K562 (cell line): ENCODE data around the gene BTNL8. TPM values are rescaled to one million over a fixed set of nuclear protein-coding genes. Genes with fewer than 3 reads are reported as not detected.
"Not testable (repeated sequence)": the region's sequence is repeated elsewhere in the genome, so short reads cannot be mapped to it uniquely, and the experiment has no call there.

Experiments used
- ATAC-seq: fragments of 200-7000 bp; cut with Tn5 transposase; 3 replicates; pipeline ENCODE4 v1.9.1; 2020; ENCODE audit warnings: moderate library complexity
- BruUV-seq: library from RNA; stranded (reverse); fragments of 400-500 nt; replicated peaks from 2 replicates; lab custom pipeline; 2021; lab: Mats Ljungman, UMichigan
- CTCF ChIA-PET: fragments of 300-600 bp; formaldehyde crosslinking; extraction: SDS; loops from one replicate; lab custom pipeline; 2021; ENCODE audit warnings: low intra/inter-chr PET ratio; lab: Yijun Ruan, JAX
- POLR2A ChIA-PET: fragments of 300-600, 350-650 bp; sonication (Branson Sonifier 250); formaldehyde crosslinking; extraction: SDS; loops from one replicate; lab custom pipeline; 2021; ENCODE audit warnings: antibody characterized with exemption, inconsistent platforms; lab: Yijun Ruan, JAX
- DNase-seq, 4 experiments: peaks; one replicate each; pipeline versions ENCODE4 v3.0.0 to v3.0.0-alpha.2; 2011 to 2018; ENCODE audit warnings: low spot score in 3 of 4, mixed read lengths in 3 of 4; ENCODE audit errors: extremely low read depth in 1 of 4
- FAIRE-seq: peaks from 2 replicates; lab custom pipeline; 2011; peaks lifted over from hg19 to GRCh38; lab: Jason Lieb, UNC
- H2AFZ ChIP-seq: 2 replicates; pipeline ENCODE4 v1.6.0; 2011; ENCODE audit warnings: low read depth, low read length, control low read depth, inconsistent platforms
- H3K27ac ChIP-seq: fragments of 200-600 bp; 3 replicates; pipeline ENCODE4 v1.8.0; 2011; ENCODE audit warnings: low read depth, mild to moderate bottlenecking, control low read depth, inconsistent platforms, low read length, moderate library complexity, mixed read lengths; ENCODE audit errors: extremely low read depth
- H3K27me3 ChIP-seq, 2 experiments: fragments of 300-600 bp in 1 of 2; 2 replicates in 1 of 2; 3 replicates in 1 of 2; pipeline versions ENCODE4 v1.6.0 to v1.8.0; 2011; ENCODE audit warnings: inconsistent platforms in 2 of 2, low read length in 2 of 2, mild to moderate bottlenecking in 1 of 2, mixed read lengths in 1 of 2, moderate library complexity in 1 of 2; ENCODE audit not compliant: control insufficient read depth in 2 of 2, insufficient read depth in 2 of 2
- H3K36me3 ChIP-seq: fragments of 300-600 bp; 3 replicates; pipeline ENCODE4 v1.8.0; 2011; ENCODE audit warnings: mild to moderate bottlenecking, low read length, inconsistent platforms; ENCODE audit not compliant: control insufficient read depth, insufficient read depth
- H3K4me1 ChIP-seq, 2 experiments: fragments of 200-600 bp in 1 of 2; replicated peaks in 1 of 2; 2 replicates in 1 of 2; 3 replicates in 1 of 2; pipeline versions ENCODE4 v1.5.1 to v1.8.0; 2011; ENCODE audit warnings: inconsistent platforms in 2 of 2, low read length in 2 of 2, mild to moderate bottlenecking in 1 of 2, mixed read lengths in 1 of 2, moderate library complexity in 1 of 2; ENCODE audit not compliant: control insufficient read depth in 2 of 2, insufficient read depth in 2 of 2
- H3K4me2 ChIP-seq: 2 replicates; pipeline ENCODE4 v1.6.1; 2011; ENCODE audit warnings: low read length, control low read depth, inconsistent platforms, mixed read lengths; ENCODE audit not compliant: insufficient read depth
- H3K4me3 ChIP-seq: fragments of 200-600 bp; sonication (generic), shearing (Covaris generic); 2 replicates; pipeline ENCODE4 v1.5.1; 2016; ENCODE audit warnings: control low read depth, inconsistent platforms
- H3K79me2 ChIP-seq: fragments of 200-600 bp; 3 replicates; pipeline ENCODE4 v1.8.0; 2011; ENCODE audit warnings: low read length, inconsistent platforms; ENCODE audit not compliant: control insufficient read depth, insufficient read depth
- H3K9ac ChIP-seq, 2 experiments: 2 replicates each; pipeline versions ENCODE4 v1.6.0 to v1.6.1; 2011; ENCODE audit warnings: low read depth in 2 of 2, low read length in 2 of 2, control low read depth in 1 of 2, inconsistent platforms in 1 of 2, mild to moderate bottlenecking in 1 of 2, mixed read lengths in 1 of 2; ENCODE audit not compliant: insufficient read depth in 1 of 2
- H3K9me1 ChIP-seq: one replicate; pipeline ENCODE4 v1.6.0; 2011; ENCODE audit warnings: inconsistent platforms, mild to moderate bottlenecking, low read length, moderate library complexity; ENCODE audit not compliant: control insufficient read depth, insufficient read depth
- H3K9me3 ChIP-seq: replicated peaks from 2 replicates; pipeline ENCODE4 v1.5.1; 2011; ENCODE audit warnings: low read depth, low read length, inconsistent platforms; ENCODE audit not compliant: control insufficient read depth, insufficient read depth
- H4K20me1 ChIP-seq: replicated peaks from 2 replicates; pipeline ENCODE4 v1.6.1; 2011; ENCODE audit warnings: low read length, inconsistent platforms, mixed read lengths; ENCODE audit not compliant: control insufficient read depth, insufficient read depth
- BCOR ChIP-seq: fragments of 450-650 bp; IDR thresholded peaks from 2 replicates; pipeline ENCODE4 v1.6.1; 2016
- KDM1A ChIP-seq, 2 experiments: fragments of 450-650 bp; IDR thresholded peaks; 2 replicates each; pipeline ENCODE4 v1.6.1; 2016; ENCODE audit warnings: mild to moderate bottlenecking in 2 of 2
- RBM25 ChIP-seq: fragments of 200-400 bp; formaldehyde crosslinking; IDR thresholded peaks from 2 replicates; pipeline ENCODE4 v1.6.1; 2018; ENCODE audit warnings: low read length, low read depth, moderate library complexity; ENCODE audit not compliant: severe bottlenecking
- SPI1 ChIP-seq: IDR thresholded peaks from 2 replicates; pipeline ENCODE4 v1.6.1; 2011; ENCODE audit warnings: low read depth, low read length, control low read depth, borderline replicate concordance
- WHSC1 ChIP-seq: IDR thresholded peaks from one replicate; pipeline ENCODE4 v1.6.1; 2012; ENCODE audit warnings: low read length, control low read depth, inconsistent platforms
- ZNF146 ChIP-seq: IDR thresholded peaks from one replicate; pipeline ENCODE4 v1.6.1; 2018; ENCODE audit warnings: missing compliant biosample characterization; ENCODE audit not compliant: unreplicated experiment
- WGBS: fragments of 100-300 bp; shearing (Covaris generic); methylation state at CpG from one replicate; pipeline ENCODE4 v1.1.6; 2016; ENCODE audit warnings: low coverage, mixed read lengths; ENCODE audit not compliant: insufficient coverage; ENCODE audit errors: missing lambda C conversion rate; 5-methylcytosine and 5-hydroxymethylcytosine counted together
- in situ Hi-C: fragments of 300-500 bp; cut with MboI; formaldehyde crosslinking; loops from 4 replicates; pipeline ENCODE4 v1.15.0; 2018; ENCODE audit warnings: inconsistent platforms, mixed read lengths
- intact Hi-C: fragments of 100-400 bp; cut with micrococcal nuclease; formaldehyde crosslinking; loops from 2 replicates; pipeline ENCODE4 v1.14.2; 2022
- polyA plus RNA-seq, 8 experiments: library from polyadenylated mRNA; depleted of rRNA in 4 of 8; stranded (reverse) in 5 of 8; unstranded in 3 of 8; fragments of >200 nt; fragmentation: Nextera tagmentation in 2 of 8; fragmentation: Illumina TruSeq in 1 of 8; extraction: Ambion mirVana in 2 of 8; extraction: Trizol in 1 of 8; gene quantifications; 2 replicates each; pipeline versions ENCODE4 v1.2.1 to v1.2.3, GENCODE V29; 2011 to 2014; ENCODE audit warnings: inconsistent platforms in 1 of 8, missing spikeins in 1 of 8
- total RNA-seq, 7 experiments: library from RNA; depleted of rRNA in 6 of 7; stranded (reverse); fragments of >200 nt in 6 of 7; fragmentation: Illumina TruSeq in 2 of 7; extraction: Trizol in 2 of 7; gene quantifications; 2 replicates each; pipeline versions ENCODE4 v1.2.1 to v1.2.3, GENCODE V29; 2011 to 2021; ENCODE audit warnings: low replicate concordance in 1 of 7

The BTNL8 gene
- total and polyA plus RNA-seq, 9 of the 15 experiments (the other 6 are each of a cell fraction or from before 2014, with no cell fraction given), result 0.04 to 0.18 (median 0.07) TPM; not detected in 6

DNA sequence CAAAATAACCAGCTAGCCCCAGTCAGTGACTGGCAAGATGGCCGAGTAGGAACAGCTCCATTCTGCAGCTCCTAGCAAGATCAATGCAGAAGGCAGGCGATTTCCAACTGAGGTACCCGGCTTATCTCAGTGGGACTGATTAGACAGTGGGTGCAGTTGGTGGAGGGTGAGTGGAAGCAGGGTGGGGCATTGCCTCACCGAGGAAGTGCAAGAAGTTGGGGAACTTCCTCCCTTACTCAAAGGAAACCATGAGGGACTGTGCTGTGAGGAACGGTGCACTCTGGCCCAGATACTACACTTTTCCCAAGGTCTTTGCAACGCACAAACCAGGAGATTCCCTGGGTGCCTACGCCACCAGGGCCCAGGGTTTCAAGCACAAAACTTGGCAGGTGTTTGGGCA is 9.6 kb upstream of the BTNL8 start:
- Histone ChIP-seq H3K4me2 (no peak overlapping the region; the same call in 1 of the 2 replicates), H3K79me2 (no peaks in the 10 kb centered on the region), H3K4me3 (no peak overlapping the region), H3K27ac (no peak overlapping the region), H3K9ac (no peak overlapping the region), H3K9me1 (no peaks in the 10 kb centered on the region), H3K4me1 (peaks cover 6% of the 10 kb centered on the region in 2 experiments; a peak in 2 of 5 replicates), H4K20me1 (no peaks in the 10 kb centered on the region), H3K36me3 (no peaks in the 10 kb centered on the region), H3K27me3 (no peaks in the 10 kb centered on the region), H2AFZ (peak overlapping the region; percentile 62; the same call in 1 of the 2 replicates), H3K9me3 (no peaks in the 10 kb centered on the region)
- CTCF ChIA-PET, result no interaction called here
- TF ChIP-seq SPI1 (peak; percentile 7; the same call in 1 of the 2 replicates), WHSC1 (no peak)
- intact Hi-C loops, result no loop called here
- in situ Hi-C loops, result no loop called here
- POLR2A ChIA-PET, result no interaction called here
- FAIRE-seq (no peak), DNase-seq (no peak), ATAC-seq (no peak)
- 27% methylated on average over 7 of the region's 7 CpGs for WGBS
- BruUV-seq, result no TSS peak

DNA sequence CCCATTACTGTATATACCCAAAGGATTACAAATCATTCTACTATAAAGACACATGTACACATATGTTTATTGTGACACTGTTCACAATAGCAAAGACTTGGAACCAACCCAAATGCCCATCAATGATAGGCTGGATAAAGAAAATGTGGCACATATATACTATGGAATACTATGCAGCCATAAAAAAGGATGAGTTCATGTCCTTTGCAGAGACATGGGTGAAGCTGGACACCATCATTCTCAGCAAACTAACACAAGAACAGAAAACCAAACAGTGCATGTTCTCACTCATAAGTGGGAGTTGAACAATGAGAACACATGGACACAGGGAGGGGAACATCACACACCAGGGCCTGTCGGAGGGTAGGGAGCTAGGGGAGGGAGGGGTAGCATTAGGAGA is 3.6 kb upstream of the BTNL8 start:
- TF ChIP-seq BCOR, result peak; percentile 64
- peak; percentile 89 for TF ChIP-seq ZNF146
- TF ChIP-seq KDM1A (IDR thresholded peaks at IDR 0.05), result peak in 1 of 2 experiments; percentile 19; a peak in 1 of 4 replicates
- TF ChIP-seq RBM25, result peak; percentile 15
- TF ChIP-seq, all 486 proteins: peak for 4; not testable (repeated sequence) for 482
- H2AFZ ChIP-seq, H3K79me2 ChIP-seq, H3K9ac ChIP-seq, H3K27ac ChIP-seq, FAIRE-seq, H3K9me3 ChIP-seq, DNase-seq, ATAC-seq, H3K36me3 ChIP-seq, POLR2A ChIA-PET, intact Hi-C loops, BruUV-seq, H3K4me2 ChIP-seq, CTCF ChIA-PET, in situ Hi-C loops, H3K4me1 ChIP-seq, H4K20me1 ChIP-seq, H3K9me1 ChIP-seq, H3K27me3 ChIP-seq, H3K4me3 ChIP-seq: not testable (repeated sequence)
- WGBS, result 88% methylated on average over 1 of the region's 1 CpG
